ENCODE results near the gene TMEM40. TPM values are rescaled to one million over a fixed set of nuclear protein-coding genes. Genes with fewer than 3 reads are reported as not detected.

TMEM40 gene
- total and polyA plus RNA-seq, 2 donors (not counting 1 experiment from before 2014, with no cell fraction given): 0.33 TPM; not detected in 1

GRCh38 chr3:12727481-12727880 lies 31.6 kb downstream of the TMEM40 start:
- peaks cover 3% of the 10 kb centered on the region for H3K27me3 Mint-ChIP-seq
- Histone ChIP-seq H2AFZ (ENCODE audit: insufficient read depth, low read depth, low read length, poor library complexity, severe bottlenecking) (no peak overlapping the region), H3K9ac (ENCODE audit: low read length) (no peak overlapping the region), H3K36me3 (replicated peaks in 1 of 2; ENCODE audit: control extremely low read depth in 1 of 2, control insufficient read depth in 1 of 2, extremely low read depth in 1 of 2, insufficient read depth in 2 of 2, low read length in 1 of 2) (no peaks in the 10 kb centered on the region), H3K9me3 (ENCODE audit: control extremely low read depth in 1 of 3, control insufficient read depth in 2 of 3, insufficient read depth in 1 of 3, low read length in 2 of 3) (peaks cover 0 to 2% (median 0%) of the 10 kb centered on the region in 3 donors), H3K4me2 (replicated peaks; ENCODE audit: low read depth, low read length, poor library complexity, severe bottlenecking) (no peak overlapping the region), H4K20me1 (ENCODE audit: control insufficient read depth, insufficient read depth, low read length, poor library complexity, severe bottlenecking) (no peaks in the 10 kb centered on the region), H3K4me3 (ENCODE audit: control extremely low read depth in 1 of 5, extremely low read depth in 1 of 5, insufficient read depth in 1 of 5, low read depth in 2 of 5, low read length in 4 of 5) (no peak overlapping the region), H3K27me3 (replicated peaks in 1 of 4; ENCODE audit: control extremely low read depth in 1 of 4, control insufficient read depth in 3 of 4, insufficient read depth in 4 of 4, low read length in 3 of 4) (peaks cover 0 to 2% (median under 1%) of the 10 kb centered on the region in 4 experiments), H3K27ac (ENCODE audit: low read length in 2 of 2) (no peak overlapping the region), H3K4me1 (ENCODE audit: control insufficient read depth in 2 of 2, insufficient read depth in 2 of 2, low read length in 2 of 2) (peaks cover 10 to 12% of the 10 kb centered on the region in 2 donors), H3K79me2 (ENCODE audit: control insufficient read depth, insufficient read depth, low read length) (no peaks in the 10 kb centered on the region)
- ATAC-seq (ENCODE audit: low read depth): no peak
- WGBS (ENCODE audit: insufficient coverage): 97% methylated on average over 2 of the region's 3 CpGs
- H3K27ac Mint-ChIP-seq: no peak overlapping the region
- no peaks in the 10 kb centered on the region for H3K9me3 Mint-ChIP-seq (ENCODE audit: insufficient read depth)
- POLR2A ChIA-PET: no interaction called here
- no peak overlapping the region for H3K4me3 Mint-ChIP-seq
- no peak for TF ChIP-seq EZH2 (IDR thresholded peaks at IDR 0.05; ENCODE audit: borderline replicate concordance, insufficient read depth, low read depth, low read length, poor library complexity, severe bottlenecking)
- TF ChIP-seq CTCF (IDR thresholded peaks at IDR 0.05): no peak
- no peak for DNase-seq
- peaks cover 7% of the 10 kb centered on the region for H3K4me1 Mint-ChIP-seq
- CTCF ChIA-PET: interaction anchor here (0.8 kb wide), 1 partner anchor 114 kb away, joined by 3 read pairs; no protein-coding TSS in a partner anchor
- intact Hi-C loops (cut with micrococcal nuclease): no loop called here

GRCh38 chr3:12725436-12725835 lies 33.6 kb downstream of the TMEM40 start:
- POLR2A ChIA-PET: no interaction called here
- no peak overlapping the region for H3K27ac Mint-ChIP-seq

More at GRCh38 chr3:12725436-12725835, 33.6 kb downstream of the TMEM40 start:
- Mint-ChIP-seq H3K4me1 (peaks cover 2% of the 10 kb centered on the region), H3K4me3 (no peak overlapping the region), H3K9me3 (ENCODE audit: insufficient read depth) (no peaks in the 10 kb centered on the region), H3K27me3 (peaks cover 3% of the 10 kb centered on the region)
- Histone ChIP-seq H3K4me1 (ENCODE audit: control insufficient read depth in 2 of 2, insufficient read depth in 2 of 2, low read length in 2 of 2) (peaks cover 4 to 8% of the 10 kb centered on the region in 2 donors), H3K27me3 (replicated peaks in 1 of 4; ENCODE audit: control extremely low read depth in 1 of 4, control insufficient read depth in 3 of 4, insufficient read depth in 4 of 4, low read length in 3 of 4) (peaks cover 0 to 2% (median 0%) of the 10 kb centered on the region in 4 experiments), H3K9me3 (ENCODE audit: control extremely low read depth in 1 of 3, control insufficient read depth in 2 of 3, insufficient read depth in 1 of 3, low read length in 2 of 3) (no peaks in the 10 kb centered on the region), H4K20me1 (ENCODE audit: control insufficient read depth, insufficient read depth, low read length, poor library complexity, severe bottlenecking) (no peaks in the 10 kb centered on the region), H3K36me3 (replicated peaks in 1 of 2; ENCODE audit: control extremely low read depth in 1 of 2, control insufficient read depth in 1 of 2, extremely low read depth in 1 of 2, insufficient read depth in 2 of 2, low read length in 1 of 2) (no peaks in the 10 kb centered on the region), H3K79me2 (ENCODE audit: control insufficient read depth, insufficient read depth, low read length) (no peaks in the 10 kb centered on the region), H3K4me2 (replicated peaks; ENCODE audit: low read depth, low read length, poor library complexity, severe bottlenecking) (no peak overlapping the region), H3K4me3 (ENCODE audit: control extremely low read depth in 1 of 5, extremely low read depth in 1 of 5, insufficient read depth in 1 of 5, low read depth in 2 of 5, low read length in 4 of 5) (no peak overlapping the region), H3K27ac (ENCODE audit: low read length in 2 of 2) (no peak overlapping the region), H3K9ac (ENCODE audit: low read length) (no peak overlapping the region), H2AFZ (ENCODE audit: insufficient read depth, low read depth, low read length, poor library complexity, severe bottlenecking) (no peak overlapping the region)
- DNase-seq: no peak
- intact Hi-C loops (cut with micrococcal nuclease): no loop called here
- WGBS (ENCODE audit: insufficient coverage): 100% methylated on average over 1 of the region's 1 CpG
- CTCF ChIA-PET: interaction anchor here (1.7 kb wide), 1 partner anchor 16 kb away, joined by 5 read pairs; no protein-coding TSS in a partner anchor
- no peak for ATAC-seq (ENCODE audit: low read depth)
- TF ChIP-seq CTCF (IDR thresholded peaks at IDR 0.05) (no peak), EZH2 (IDR thresholded peaks at IDR 0.05; ENCODE audit: borderline replicate concordance, insufficient read depth, low read depth, low read length, poor library complexity, severe bottlenecking) (no peak)

Measured in B cell (primary cell).